Measurements from ENCODE around the gene RXRA.
A peak's percentile ranks its signal among the peaks of the same experiment; 100 is the strongest.

The RXRA gene

GRCh38 chr9:134369416-134370212, 43.4 kb downstream of the RXRA start:
- no peak for DNase-seq

- no peak for DNase-seq
Measured at GRCh38 chr9:134370213-134370492, 43.9 kb downstream of the RXRA start.

GRCh38 chr9:134370638-134371037, 44.4 kb downstream of the RXRA start:
- no peak for DNase-seq

GRCh38 chr9:134371731-134372130, 45.5 kb downstream of the RXRA start:
- DNase-seq: no peak

DNA sequence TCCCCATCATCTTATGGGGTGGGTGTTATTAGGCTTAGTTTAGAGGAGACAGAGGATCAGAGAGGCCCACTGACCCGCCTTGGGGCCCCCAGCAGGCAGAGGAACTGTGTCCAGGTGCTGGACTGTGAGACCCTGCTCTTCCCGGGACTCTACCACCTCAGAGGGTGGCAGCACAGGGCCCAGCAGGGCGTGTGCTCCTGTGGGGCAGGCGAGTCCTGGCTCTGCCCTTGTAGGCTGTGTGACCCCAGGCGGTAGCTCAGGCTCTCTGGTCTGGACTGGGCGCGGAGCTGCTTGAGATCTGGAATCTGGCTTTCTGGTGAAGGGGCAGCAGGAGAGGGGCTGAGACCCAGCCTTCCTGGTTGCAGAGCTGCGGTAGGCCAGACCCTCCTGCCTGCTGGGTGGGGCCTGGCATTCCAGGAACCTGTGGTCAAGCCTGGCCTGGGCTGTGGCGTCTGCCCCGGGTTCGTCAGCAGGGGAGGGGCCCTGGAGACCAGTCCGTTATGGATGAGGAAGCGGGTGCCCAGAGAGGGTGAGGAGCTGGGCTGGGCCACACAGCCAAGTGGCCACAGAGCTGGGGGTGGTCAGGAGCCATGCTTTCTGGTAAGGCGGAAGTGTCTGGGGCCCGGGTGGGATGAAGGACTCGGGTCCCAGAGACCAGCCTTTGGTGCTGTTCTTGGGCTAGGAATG, 46.5 kb downstream of the RXRA start:
- DNase-seq: no peak

DNA sequence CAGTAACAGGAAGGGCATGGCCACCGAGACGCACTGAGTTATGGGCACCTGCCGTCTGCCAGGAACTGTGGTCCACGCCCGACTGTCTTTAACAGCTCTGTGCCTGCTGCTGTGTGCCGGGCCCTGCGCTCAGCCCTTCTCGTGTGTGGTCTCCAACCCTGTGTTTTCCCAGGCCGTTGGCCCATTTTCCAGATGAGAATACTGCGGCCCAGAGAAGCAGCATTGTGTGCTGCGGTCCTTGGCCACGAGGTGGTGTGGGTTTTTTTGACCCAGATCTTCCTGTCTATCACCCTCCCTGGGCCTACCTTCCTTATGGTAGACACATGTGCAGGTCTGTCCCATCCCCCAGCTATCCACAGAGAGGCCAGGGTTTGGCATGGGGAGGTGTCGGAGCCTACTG, 47.0 kb downstream of the RXRA start:
- DNase-seq: peak; percentile 19

DNA sequence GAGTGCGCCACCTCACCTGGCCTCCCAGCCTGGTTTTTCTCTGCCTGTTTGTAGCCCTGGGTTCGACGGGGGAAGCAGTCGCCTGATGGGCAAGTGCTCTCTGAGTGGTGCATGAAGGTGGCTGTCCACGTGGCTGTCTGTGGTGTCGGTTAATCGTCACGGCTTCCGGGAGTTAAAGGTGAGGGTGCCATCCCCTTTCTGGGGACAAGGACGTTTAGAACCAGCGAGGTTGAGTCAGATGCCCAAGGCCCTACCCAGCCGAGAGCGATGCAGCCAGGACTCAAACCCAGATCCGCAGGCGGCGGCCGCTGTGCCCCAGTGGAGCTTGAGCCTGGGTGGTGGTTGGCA, 47.7 kb downstream of the RXRA start:
- no peak for DNase-seq

DNA sequence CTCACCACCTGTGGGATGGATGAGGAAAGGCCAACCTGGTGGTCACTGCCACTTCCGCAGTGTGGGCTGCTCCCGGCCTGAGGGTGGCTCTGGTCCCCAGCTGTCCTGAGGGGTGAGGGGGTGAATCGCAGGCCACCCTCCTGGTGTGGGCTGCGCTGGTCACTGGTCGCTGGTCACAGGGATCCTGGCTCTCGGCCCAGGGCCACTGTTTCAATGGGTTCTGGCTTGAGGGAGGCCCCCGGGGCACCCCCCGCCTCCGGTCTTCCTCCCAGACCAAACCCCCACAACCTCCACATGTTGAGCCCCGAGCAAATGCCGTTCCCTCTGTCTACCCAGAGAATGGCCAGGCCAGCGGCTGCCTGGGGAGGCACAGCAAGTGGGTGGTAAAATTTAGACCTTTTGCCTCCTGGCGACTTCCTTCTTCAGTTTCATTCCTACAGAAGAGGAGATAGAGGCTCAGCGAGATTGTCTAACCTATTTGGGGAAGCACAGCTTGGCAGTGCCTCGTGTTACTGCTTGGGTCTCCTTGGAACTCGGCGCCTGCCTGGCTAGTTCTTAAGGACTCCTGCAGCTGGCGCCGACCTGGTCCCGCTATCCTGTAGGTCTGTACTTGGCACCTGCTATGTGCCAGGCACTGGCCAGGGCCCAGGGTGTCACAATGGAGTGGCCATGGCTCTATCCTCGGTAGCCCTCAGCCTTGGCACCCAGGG, 48.2 kb downstream of the RXRA start:
- peak; percentile 21 for DNase-seq

DNA sequence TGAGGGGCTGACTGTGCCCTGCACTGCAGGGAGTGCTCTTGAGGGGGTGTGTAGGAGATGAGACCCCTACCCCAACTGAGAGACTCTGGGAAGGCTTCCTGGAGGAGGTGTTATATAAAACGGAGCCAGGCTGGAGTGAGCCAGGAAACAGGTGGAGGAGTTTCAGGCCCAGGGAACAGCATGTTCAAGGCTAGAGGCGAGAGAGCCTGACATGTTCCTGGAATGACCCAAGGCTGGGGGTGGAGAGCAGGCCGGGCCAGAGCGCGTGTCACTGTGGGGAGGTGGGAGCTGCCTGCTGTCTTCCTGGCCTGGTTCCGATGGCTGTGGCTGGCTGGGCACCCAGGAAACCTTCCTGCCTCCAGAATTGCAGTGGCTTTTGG, 48.7 kb downstream of the RXRA start:
- DNase-seq: no peak

GRCh38 chr9:134375430-134376385, 49.5 kb downstream of the RXRA start:
- DNase-seq: no peak

GRCh38 chr9:134376386-134377142, 50.3 kb downstream of the RXRA start:
- no peak for DNase-seq

DNA sequence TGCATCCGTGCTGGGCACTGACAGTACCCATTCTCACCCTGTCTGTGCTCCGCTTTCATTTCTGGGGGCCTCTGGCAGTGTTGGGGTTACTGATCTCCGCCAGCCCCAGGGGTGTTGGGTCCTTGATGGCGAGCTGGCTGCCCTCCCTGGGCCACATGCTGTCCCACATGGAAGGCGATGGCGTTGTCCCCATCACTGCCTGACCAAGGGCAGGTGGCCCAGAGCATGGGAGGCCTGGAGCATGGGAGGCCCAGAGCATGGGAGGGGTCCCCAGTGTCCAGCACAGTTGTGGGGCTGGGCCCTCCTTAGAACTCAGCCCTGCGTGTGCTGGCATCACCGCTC, 50.9 kb downstream of the RXRA start:
- no peak for DNase-seq

- no peak for DNase-seq
Measured at GRCh38 chr9:134377976-134378375, 51.7 kb downstream of the RXRA start.

DNA sequence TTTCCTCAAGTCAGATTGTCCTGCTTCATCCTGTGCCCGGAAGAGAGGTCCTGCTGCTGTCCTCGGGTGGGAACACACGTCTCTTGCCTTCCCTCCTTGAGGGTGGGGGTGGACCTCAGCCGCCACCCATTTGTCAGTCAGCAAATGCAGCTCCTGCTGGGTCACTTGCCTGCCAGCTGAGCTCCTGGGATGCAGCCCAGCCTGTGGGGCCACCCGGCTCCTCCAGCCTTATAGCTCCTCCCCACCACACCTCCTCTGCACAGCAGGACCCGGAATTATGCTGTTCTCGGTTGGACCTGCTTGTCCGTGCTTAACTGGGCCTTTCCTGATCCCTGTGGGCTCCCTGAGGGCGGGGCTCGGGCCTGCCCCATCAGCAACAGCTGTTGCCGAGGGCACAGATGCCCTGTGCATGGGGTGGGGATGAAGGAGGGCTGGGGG, 52.7 kb downstream of the RXRA start:
- DNase-seq: no peak

DNA sequence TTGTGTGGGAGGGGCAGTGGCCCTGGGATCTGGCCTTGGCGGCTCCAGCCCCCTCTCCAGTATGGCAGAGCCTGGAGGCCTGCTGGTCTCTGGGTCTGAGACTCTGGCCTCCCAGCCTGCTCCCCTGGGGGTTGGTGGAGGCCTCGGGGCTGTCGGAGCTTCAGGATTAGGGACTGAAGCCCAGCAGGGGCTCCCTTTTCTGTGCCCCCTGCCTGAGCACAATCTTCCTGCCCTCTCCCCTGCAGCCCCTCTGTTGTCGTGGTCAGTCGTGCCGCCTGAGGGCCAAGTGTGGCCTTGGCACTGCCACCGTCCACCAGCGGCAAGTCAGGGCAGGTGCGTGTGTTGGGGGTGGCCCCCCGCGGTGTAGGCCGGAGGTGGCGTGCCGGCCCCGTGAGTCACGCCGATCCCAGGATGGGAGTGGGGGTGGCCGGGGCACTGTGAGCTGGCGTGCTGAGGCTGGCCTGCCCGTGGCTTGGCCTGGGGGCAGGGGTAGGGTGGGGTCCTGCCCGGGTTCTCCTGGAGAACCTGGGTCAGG, 53.6 kb downstream of the RXRA start:
- no peak for DNase-seq

DNA sequence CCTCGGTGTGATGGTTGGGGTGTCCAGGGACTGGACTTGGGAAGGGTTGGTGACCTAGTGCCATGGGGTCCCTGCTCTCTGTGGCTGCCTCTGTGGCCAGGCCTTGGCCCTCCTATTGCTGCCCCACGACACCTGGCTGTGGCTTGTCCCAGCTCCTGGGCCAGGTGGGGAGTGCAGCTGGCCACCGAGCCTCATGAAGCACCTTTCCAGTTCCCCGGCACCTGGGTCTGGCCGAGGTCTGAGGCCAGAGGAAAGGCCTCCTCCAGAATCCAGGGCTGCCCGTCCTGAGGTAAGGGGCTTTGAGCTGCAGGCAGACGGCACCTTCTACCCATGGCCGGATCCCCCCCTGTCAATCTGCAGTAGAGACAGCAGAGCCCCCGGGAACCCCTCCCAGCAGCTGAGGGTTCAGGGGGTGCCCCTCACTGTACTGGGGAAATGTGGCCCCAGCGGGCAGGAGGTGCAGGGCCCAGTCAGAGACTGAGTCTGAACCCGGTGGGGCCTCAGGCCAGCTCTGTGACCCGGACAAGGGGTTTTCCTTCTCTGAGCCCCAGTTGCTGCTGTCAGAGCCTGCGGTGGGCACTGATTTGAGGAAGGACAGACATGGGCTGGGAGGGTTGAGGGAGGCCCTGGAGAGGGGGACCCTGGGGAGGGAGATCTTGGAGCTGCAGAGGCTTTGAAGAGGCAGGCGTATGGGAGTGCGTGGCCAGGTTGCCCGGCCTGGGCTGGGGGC, 54.5 kb downstream of the RXRA start:
- DNase-seq: no peak

DNA sequence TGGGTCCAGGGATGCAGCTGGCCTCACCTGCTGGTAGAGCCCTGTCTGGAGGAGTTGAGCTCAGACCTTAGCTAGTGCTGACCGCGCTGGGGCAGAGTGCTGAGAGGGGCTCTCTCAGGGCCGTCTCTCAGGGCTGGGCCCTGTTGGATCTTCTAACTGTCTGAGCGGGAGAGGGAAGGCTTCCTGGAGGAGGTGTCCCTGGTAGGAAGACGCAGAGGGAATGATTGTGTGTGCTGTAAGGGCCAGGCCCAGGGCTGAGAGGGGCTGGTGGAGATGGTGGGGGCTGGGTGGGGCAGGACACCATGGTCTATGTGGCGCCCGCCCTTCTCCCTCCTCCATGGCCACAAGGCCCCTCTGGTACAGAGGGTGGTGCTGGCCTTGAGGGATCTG, 55.0 kb downstream of the RXRA start:
- DNase-seq: no peak

DNA sequence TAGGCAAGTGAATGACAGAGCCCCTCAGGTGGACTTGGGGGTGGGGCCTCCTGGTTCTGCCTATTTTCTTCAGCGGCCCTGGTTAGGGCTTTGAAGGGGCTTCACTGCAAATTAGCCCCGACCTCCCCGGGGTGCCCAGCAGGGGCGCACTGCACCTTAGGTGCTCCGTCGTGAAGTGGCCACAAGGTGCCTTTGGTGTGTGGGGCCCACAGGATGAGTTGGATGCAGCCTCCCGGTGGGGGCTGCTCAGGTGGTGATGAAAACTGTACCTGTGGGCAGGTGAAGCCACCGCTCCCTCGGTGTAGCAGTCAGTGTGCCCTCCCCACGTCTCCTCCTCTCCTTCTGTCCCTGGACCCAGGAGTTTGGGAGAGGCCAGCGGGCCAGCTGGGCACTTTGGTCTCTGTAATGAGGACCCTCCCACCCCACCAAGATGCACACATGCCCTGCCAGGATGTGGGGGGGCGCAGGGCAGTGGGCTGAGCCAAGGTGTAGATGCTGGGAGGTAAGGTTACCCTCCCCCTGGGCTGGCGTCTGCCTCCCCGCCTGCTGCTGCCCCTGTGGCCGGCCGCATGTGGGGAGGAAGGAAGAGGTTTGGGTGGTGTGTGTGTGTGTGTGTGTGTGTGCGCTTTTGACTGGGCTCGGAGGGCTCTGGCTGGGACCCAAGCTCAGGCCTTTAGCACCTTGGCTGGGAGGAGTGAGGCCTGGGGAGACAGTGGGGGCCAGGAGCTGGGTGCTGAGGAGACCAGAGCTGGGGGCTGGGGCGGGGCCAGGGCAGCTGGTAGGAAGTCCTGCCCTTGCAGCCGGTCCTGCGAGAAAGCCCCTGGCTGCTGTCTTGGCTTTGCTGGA, 55.6 kb downstream of the RXRA start:
- DNase-seq: no peak

- DNase-seq: no peak
Measured at GRCh38 chr9:134382733-134383132, 56.5 kb downstream of the RXRA start.

- no peak for DNase-seq
Measured at GRCh38 chr9:134383148-134383547, 56.9 kb downstream of the RXRA start.
